KG1 (cell line): ENCODE results near the gene UTF1.
A peak's percentile ranks its signal among the peaks of the same experiment; 100 is the strongest.

ENCODE experiments used
- DNase-seq: peaks from one replicate; lab custom pipeline; 2025; lab: John Stamatoyannopoulos, UW

Gene UTF1

GRCh38 chr10:133247681-133248333 is 17.8 kb downstream of the UTF1 start:
- DNase-seq, result no peak

- no peak for DNase-seq
Measured at GRCh38 chr10:133248334-133248715, 18.3 kb downstream of the UTF1 start.

- no peak for DNase-seq
Measured at GRCh38 chr10:133249094-133249780, 19.2 kb downstream of the UTF1 start.

GRCh38 chr10:133249975-133250754 is 20.1 kb downstream of the UTF1 start:
- DNase-seq, result no peak

GRCh38 chr10:133251388-133252222 is 21.6 kb downstream of the UTF1 start:
- no peak for DNase-seq

GRCh38 chr10:133252223-133252552 is 22.2 kb downstream of the UTF1 start:
- DNase-seq, result no peak

GRCh38 chr10:133253361-133253955 is 23.4 kb downstream of the UTF1 start:
- DNase-seq, result no peak

GRCh38 chr10:133254421-133255120 is 24.6 kb downstream of the UTF1 start:
- DNase-seq, result no peak

GRCh38 chr10:133255323-133255722 is 25.3 kb downstream of the UTF1 start:
- DNase-seq, result no peak

GRCh38 chr10:133257489-133258065 is 27.6 kb downstream of the UTF1 start:
- DNase-seq, result peak; percentile 11

GRCh38 chr10:133258066-133258817 is 28.2 kb downstream of the UTF1 start:
- peak; percentile 43 for DNase-seq

- DNase-seq, result peak; percentile 92
Measured at GRCh38 chr10:133258818-133259601, 29.0 kb downstream of the UTF1 start.

- no peak for DNase-seq
Measured at GRCh38 chr10:133259602-133259989, 29.6 kb downstream of the UTF1 start.

- peak; percentile 4 for DNase-seq
Measured at GRCh38 chr10:133260895-133261725, 31.1 kb downstream of the UTF1 start.

GRCh38 chr10:133261726-133262325 is 31.8 kb downstream of the UTF1 start:
- DNase-seq, result peak; percentile 10

GRCh38 chr10:133262696-133263095 is 32.7 kb downstream of the UTF1 start:
- DNase-seq, result no peak

- DNase-seq, result no peak
Measured at GRCh38 chr10:133263674-133264073, 33.7 kb downstream of the UTF1 start.

GRCh38 chr10:133264461-133264860 is 34.4 kb downstream of the UTF1 start:
- no peak for DNase-seq
